Endothelial cell of umbilical vein (primary cell): ENCODE measurements around the gene NR3C2. TPM values are rescaled to one million over a fixed set of nuclear protein-coding genes. Genes with fewer than 3 reads are reported as not detected.

Source experiments
- BruUV-seq: library from RNA; stranded (reverse); fragments of 400-500 nt; replicated peaks from 2 replicates; lab custom pipeline; 2021; lab: Mats Ljungman, UMichigan
- CTCF ChIA-PET: fragments of 300-600, 350-600 bp; sonication (Branson Sonifier 250); formaldehyde crosslinking; loops from one replicate; lab custom pipeline; 2021; ENCODE audit warnings: antibody characterized with exemption, inconsistent platforms; lab: Charles Lee
- POLR2A ChIA-PET: fragments of 300-600, 350-600 bp; sonication (Branson Sonifier 250); formaldehyde crosslinking; loops from one replicate; lab custom pipeline; 2021; ENCODE audit warnings: antibody characterized with exemption, inconsistent platforms; lab: Charles Lee
- DNase-seq: peaks from one replicate; pipeline ENCODE4 v3.0.0-alpha.2; 2011; ENCODE audit warnings: low read depth, low spot score
- FAIRE-seq: peaks from 2 replicates; lab custom pipeline; 2011; peaks lifted over from hg19 to GRCh38; lab: Jason Lieb, UNC
- H2AFZ ChIP-seq: 2 replicates; pipeline ENCODE4 v1.6.0; 2012; ENCODE audit warnings: low read depth, low read length, control low read depth, inconsistent platforms
- H3K27ac ChIP-seq: 2 replicates; pipeline ENCODE4 v1.5.1; 2011; ENCODE audit warnings: low read depth, mild to moderate bottlenecking, control low read depth, low read length, moderate library complexity; ENCODE audit not compliant: insufficient read depth
- H3K27me3 ChIP-seq, 2 experiments: 2 replicates each; pipeline versions ENCODE4 v1.6.0 to v1.6.1; 2011; ENCODE audit warnings: low read length in 2 of 2, mixed read lengths in 1 of 2; ENCODE audit not compliant: control insufficient read depth in 2 of 2, insufficient read depth in 2 of 2
- H3K36me3 ChIP-seq, 2 experiments: 2 replicates in 1 of 2; 3 replicates in 1 of 2; pipeline ENCODE4 v1.5.1; 2011; ENCODE audit warnings: low read length in 2 of 2, mild to moderate bottlenecking in 1 of 2, moderate library complexity in 1 of 2; ENCODE audit not compliant: control insufficient read depth in 2 of 2, insufficient read depth in 2 of 2; ENCODE audit errors: extremely low read depth in 1 of 2
- H3K4me1 ChIP-seq: 3 replicates; pipeline ENCODE4 v1.5.1; 2011; ENCODE audit warnings: mild to moderate bottlenecking, low read length; ENCODE audit not compliant: control insufficient read depth, insufficient read depth; ENCODE audit errors: extremely low read depth
- H3K4me2 ChIP-seq: 2 replicates; pipeline ENCODE4 v1.6.1; 2011; ENCODE audit warnings: low read length, control low read depth, mixed read lengths; ENCODE audit not compliant: insufficient read depth
- H3K4me3 ChIP-seq, 3 experiments: fragments of 200-600 bp in 1 of 3; sonication (generic), shearing (Covaris generic) in 1 of 3; replicated peaks in 1 of 3; 2 replicates each; pipeline ENCODE4 v1.5.1; 2011 to 2016; ENCODE audit warnings: control low read depth in 3 of 3, low read length in 3 of 3, mild to moderate bottlenecking in 2 of 3, inconsistent platforms in 1 of 3, low read depth in 1 of 3, moderate library complexity in 1 of 3; ENCODE audit not compliant: insufficient read depth in 1 of 3
- H3K79me2 ChIP-seq: 2 replicates; pipeline ENCODE4 v1.6.0; 2012; ENCODE audit warnings: low read length, inconsistent platforms; ENCODE audit not compliant: control insufficient read depth, insufficient read depth
- H3K9ac ChIP-seq: replicated peaks from 2 replicates; pipeline ENCODE3; 2011; ENCODE audit warnings: low read length, control low read depth; ENCODE audit not compliant: insufficient read depth; ENCODE audit errors: extremely low read depth
- H3K9me1 ChIP-seq: replicated peaks from 3 replicates; pipeline ENCODE4 v1.6.0; 2011; ENCODE audit warnings: mild to moderate bottlenecking, low read length; ENCODE audit not compliant: control insufficient read depth, insufficient read depth; ENCODE audit errors: extremely low read depth
- H3K9me3 ChIP-seq: replicated peaks from 2 replicates; pipeline ENCODE4 v1.5.1; 2012; ENCODE audit warnings: low read length, inconsistent platforms; ENCODE audit not compliant: control insufficient read depth, insufficient read depth
- H4K20me1 ChIP-seq: replicated peaks from 2 replicates; pipeline ENCODE3; 2011; ENCODE audit warnings: mild to moderate bottlenecking, low read length; ENCODE audit not compliant: control insufficient read depth, insufficient read depth; ENCODE audit errors: extremely low read depth
- CTCF ChIP-seq, 2 donors: IDR thresholded peaks; 1 replicate in 1 of 2; 2 replicates in 1 of 2; pipeline ENCODE4 v1.5.1; 2011; ENCODE audit warnings: low read length in 2 of 2, mild to moderate bottlenecking in 2 of 2, moderate library complexity in 2 of 2, control low read depth in 1 of 2, inconsistent platforms in 1 of 2, low read depth in 1 of 2; ENCODE audit not compliant: insufficient read depth in 1 of 2; ENCODE audit errors: extremely low read depth in 1 of 2
- FOS ChIP-seq: IDR thresholded peaks from 2 replicates; pipeline ENCODE4 v1.6.1; 2011; ENCODE audit warnings: mild to moderate bottlenecking, low read length, moderate library complexity, borderline replicate concordance; ENCODE audit not compliant: insufficient read depth
- GATA2 ChIP-seq: IDR thresholded peaks from 2 replicates; pipeline ENCODE4 v1.7.0; 2011; ENCODE audit warnings: low read depth, mild to moderate bottlenecking, moderate library complexity, mixed read lengths, low read length; ENCODE audit not compliant: insufficient read length, insufficient read depth
- JUN ChIP-seq: IDR thresholded peaks from 2 replicates; pipeline ENCODE4 v1.6.1; 2011; ENCODE audit warnings: borderline replicate concordance, low read depth; ENCODE audit not compliant: insufficient read length, insufficient read depth
- MAX ChIP-seq: IDR thresholded peaks from 2 replicates; pipeline ENCODE4 v1.6.1; 2011; ENCODE audit not compliant: insufficient read depth, insufficient read length
- POLR2A ChIP-seq: IDR thresholded peaks from 2 replicates; pipeline ENCODE4 v1.6.1; 2012; ENCODE audit warnings: low read depth, mild to moderate bottlenecking, control low read depth, low read length
- POLR2AphosphoS5 ChIP-seq: IDR thresholded peaks from 2 replicates; pipeline ENCODE4 v1.6.1; 2012; ENCODE audit warnings: low read depth, mild to moderate bottlenecking, control low read depth, low read length, moderate library complexity; ENCODE audit not compliant: insufficient read depth
- dilution Hi-C: fragments of 300-500 bp; cut with MboI; formaldehyde crosslinking; loops from one replicate; pipeline ENCODE4 v1.15.0; 2019; ENCODE audit warnings: low sequenced_read_pairs; ENCODE audit not compliant: extremely low pct_ligation_motif_present
- intact Hi-C: fragments of 100-400 bp; cut with micrococcal nuclease; formaldehyde crosslinking; loops from one replicate; pipeline ENCODE4 v1.10.0; 2022
- polyA plus RNA-seq, 4 experiments: library from polyadenylated mRNA; depleted of rRNA in 3 of 4; stranded (reverse) in 3 of 4; unstranded in 1 of 4; fragments of >200 nt; gene quantifications; 2 replicates each; pipeline versions ENCODE4 v1.2.1 to v1.2.3, GENCODE V29; 2011 to 2012; ENCODE audit warnings: missing spikeins in 1 of 4
- total RNA-seq: library from RNA; stranded (reverse); gene quantifications from 2 replicates; pipeline ENCODE4 v1.2.3, GENCODE V29; 2021

The NR3C2 gene
- total and polyA plus RNA-seq, 2 donors (not counting 3 experiments of a cell fraction or from before 2014, with no cell fraction given) = 4.8 to 16.4 TPM

- no TSS peak for BruUV-seq
- H3K27ac ChIP-seq = no peak overlapping the region
- no peaks in the 10 kb centered on the region for H3K36me3 ChIP-seq
- CTCF ChIA-PET = interaction anchor here (2.0 kb wide), 1 partner anchor 21 kb away, joined by 5 read pairs; no protein-coding TSS in a partner anchor
- H3K9ac ChIP-seq = no peak overlapping the region
- H3K9me1 ChIP-seq = no peaks in the 10 kb centered on the region
- TF ChIP-seq MAX (no peak), JUN (no peak), FOS (no peak), POLR2AphosphoS5 (no peak), POLR2A (no peak), GATA2 (no peak), CTCF (IDR thresholded peaks at IDR 0.05; ENCODE audit: extremely low read depth in 1 of 2, insufficient read depth in 1 of 2, low read depth in 1 of 2, low read length in 2 of 2) (no peak)
- FAIRE-seq = no peak
- H3K4me1 ChIP-seq = no peaks in the 10 kb centered on the region
- no peak overlapping the region for H3K4me2 ChIP-seq
- intact Hi-C loops = no loop called here
- H3K9me3 ChIP-seq = no peaks in the 10 kb centered on the region
- no peaks in the 10 kb centered on the region for H3K79me2 ChIP-seq
- no peaks in the 10 kb centered on the region for H4K20me1 ChIP-seq
- dilution Hi-C loops = no loop called here
- no peak overlapping the region for H2AFZ ChIP-seq
- H3K27me3 ChIP-seq = no peaks in the 10 kb centered on the region
- POLR2A ChIA-PET = no interaction called here
- H3K4me3 ChIP-seq = no peak overlapping the region
- no peak for DNase-seq
These were observed 136.5 kb downstream of the NR3C2 start for GRCh38 chr4:148305751-148306150.
